ENCODE data around the gene DLGAP1.
A peak's percentile ranks its signal among the peaks of the same experiment; 100 is the strongest.

DLGAP1 gene

DNA sequence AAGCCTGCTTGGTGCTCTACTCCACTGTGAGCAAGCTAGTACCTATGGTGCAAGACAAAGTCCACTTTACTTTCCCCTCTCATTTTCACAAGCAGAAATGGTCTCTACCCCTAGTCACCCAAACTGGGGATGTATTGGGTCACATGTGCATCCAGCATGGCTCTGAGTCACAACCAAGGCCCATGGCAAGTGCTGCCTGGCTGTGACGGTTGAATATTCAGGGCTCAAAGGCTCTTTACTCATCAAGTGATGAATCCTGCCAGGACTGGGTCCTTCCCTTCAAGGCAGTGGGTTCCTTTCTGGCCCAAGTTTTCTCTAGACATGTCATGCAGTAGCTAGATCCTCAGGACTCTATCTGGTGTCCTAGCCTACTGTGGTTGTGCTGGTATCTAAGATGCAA lies 311.5 kb downstream of the DLGAP1 start:
- no peak for DNase-seq

DNA sequence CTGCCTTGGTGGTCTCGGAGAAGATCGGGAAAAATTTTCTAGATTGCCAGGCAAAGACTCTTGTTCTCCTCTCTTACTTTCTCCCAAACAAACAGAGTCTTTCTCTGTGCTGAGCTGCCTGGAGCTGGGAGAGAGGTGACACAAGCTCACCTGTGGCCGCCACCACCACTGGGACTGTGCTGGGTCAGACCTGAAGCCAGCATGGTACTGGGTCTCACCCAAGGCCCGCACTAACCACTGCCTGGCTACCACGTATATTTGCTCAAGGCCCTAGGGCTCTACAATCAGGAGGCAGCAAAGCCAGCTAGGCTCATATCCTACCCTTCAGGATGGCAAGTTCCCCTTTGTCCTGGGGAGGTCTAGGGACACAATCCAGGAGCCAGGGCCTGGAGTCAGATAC lies 312.2 kb downstream of the DLGAP1 start:
- DNase-seq = no peak

DNA sequence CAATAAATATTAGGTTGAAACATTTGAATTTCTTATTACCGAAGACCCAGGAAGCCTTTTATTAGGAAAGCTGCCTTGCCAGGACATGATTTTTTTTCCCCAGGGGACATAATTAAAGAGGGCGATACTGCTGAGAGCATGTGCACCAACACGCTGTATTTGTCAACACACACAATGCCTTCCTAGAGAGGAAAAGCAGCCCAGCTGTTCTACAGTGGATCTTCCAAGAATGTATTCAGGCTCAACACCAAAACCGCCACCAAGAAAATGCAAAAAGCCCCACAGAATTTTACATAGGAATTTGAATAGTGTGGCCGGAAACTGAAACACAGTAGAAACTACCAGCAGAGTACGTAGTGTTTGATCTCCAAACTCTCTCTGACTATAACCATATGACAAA lies 320.4 kb downstream of the DLGAP1 start:
- no peak for DNase-seq

DNA sequence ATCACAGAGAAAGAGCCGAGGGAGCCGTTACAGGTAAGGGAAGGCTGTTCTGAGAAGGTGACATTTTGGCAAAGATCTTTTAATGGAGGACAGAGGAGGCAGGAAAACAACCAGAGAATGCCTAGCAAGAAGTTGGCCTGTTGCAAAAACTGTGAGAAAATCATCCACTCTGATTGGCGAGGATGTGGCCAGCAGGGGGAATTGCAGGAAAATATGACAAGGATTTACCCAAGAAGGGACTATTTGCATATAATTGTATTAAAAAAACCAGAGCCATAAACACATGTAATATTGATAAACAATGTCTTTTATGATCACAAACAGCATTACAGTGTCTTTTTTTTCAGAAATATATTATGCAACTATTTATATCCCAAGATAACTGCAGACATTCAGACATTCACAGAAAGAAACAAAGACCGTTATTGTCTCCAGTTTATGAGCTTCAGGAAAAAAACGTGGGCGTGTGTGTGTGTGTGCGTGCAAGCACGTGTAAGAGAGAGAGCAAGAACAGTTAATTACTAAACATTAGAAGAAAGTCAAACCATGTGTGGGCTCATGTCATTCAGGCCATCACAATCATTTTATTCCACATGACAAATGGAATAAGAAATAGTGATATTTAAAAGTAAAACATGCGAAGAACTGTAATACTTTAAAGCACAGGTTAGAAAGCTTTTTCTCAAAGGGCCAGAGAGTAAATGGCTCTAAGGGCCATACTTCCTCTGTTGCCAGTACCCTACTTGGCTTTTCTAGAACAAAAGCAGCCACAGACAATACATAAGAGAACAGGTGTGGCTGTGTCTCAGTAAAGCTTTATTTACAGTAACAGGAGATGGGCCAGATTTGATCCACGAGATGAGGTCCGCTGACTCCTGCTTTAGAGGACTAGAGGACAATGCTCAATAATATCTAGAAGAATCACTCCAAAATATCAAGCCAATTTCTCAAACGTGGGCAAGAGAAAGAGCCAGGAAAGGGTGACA lies 324.1 kb downstream of the DLGAP1 start:
- no peak for DNase-seq

DNA sequence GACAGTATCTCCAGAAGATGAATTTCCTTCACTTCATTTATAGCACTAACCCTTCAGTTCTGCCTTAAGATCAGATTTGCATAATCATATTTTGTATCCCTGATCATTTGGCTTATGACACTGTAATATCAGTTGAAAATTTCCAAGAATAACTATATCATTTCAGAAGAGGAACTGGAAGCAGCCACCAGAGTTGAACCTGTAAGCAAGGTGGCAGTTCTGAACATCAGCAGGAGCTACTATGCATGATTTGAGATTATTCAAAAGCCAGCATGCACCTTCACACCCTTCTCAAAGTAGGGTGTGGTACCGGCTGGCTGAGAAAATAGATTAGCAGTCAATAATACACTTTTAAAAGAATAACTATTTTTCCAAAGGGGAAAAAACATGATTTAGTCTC lies 328.2 kb downstream of the DLGAP1 start:
- no peak for DNase-seq

DNA sequence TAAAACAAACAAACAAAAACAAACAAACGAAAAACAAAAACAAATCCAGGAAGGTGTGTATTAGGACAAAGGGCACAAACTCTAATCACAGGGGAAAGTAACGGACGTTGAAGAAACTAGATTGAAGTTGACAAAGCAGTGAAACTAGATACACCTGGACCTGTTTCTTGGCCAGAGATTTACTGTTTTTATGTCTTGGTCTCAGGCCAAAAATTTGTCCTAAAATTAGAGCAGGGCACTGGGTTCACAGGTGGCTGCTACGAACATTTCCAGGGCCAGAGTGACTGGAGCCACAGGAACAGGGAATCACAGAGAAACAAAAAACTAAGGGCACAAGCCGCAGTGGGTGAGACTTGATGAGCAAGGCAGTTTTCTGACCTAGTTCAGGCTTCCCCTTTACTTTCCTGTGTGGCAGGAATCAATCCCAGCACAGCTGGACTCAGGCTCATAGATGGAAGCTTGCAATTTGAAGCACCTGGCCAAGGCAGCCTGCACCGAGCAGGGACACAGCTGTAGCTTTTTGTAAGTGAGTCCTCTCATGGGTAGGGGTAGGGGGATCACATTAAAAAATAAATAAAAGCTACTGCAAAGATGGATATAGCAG lies 329.4 kb downstream of the DLGAP1 start:
- no peak for DNase-seq

DNA sequence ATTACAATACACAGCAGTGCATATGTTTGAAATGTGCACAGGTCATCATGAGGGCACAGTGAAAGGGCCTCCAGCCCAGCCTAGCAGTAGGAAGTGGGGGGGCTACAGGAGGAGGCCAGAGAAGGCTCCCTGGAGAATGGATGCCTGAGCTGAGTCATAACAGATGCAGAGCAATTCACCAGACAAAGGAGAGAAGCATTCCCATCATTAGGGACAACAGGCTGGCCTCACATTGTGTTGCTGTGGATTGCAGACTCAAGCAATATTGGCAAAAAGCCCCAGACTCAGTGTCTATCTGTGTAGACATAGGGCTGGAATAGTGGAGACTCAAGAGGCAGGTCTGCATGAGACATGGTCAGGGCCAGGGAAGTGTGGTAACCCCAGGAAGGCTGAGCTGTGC lies 329.9 kb downstream of the DLGAP1 start:
- no peak for DNase-seq

DNA sequence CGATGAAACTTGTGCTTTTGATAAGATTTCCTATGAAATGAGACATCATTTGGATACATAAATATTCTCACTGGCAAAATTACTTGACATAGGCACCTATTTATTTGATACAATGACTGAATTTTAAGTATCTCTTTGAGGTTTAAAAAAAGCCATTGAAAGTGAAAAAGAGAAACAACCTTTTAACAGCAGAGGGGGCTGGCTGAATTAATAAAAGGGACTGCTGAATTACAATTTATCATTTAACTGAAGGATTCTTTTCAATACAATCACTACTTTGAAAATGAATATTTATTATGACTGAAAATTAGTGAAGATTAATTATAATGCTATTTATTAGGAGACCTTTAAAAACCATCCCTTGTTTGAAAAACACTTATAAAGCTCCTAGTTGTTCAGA lies 335.3 kb downstream of the DLGAP1 start:
- no peak for DNase-seq

DNA sequence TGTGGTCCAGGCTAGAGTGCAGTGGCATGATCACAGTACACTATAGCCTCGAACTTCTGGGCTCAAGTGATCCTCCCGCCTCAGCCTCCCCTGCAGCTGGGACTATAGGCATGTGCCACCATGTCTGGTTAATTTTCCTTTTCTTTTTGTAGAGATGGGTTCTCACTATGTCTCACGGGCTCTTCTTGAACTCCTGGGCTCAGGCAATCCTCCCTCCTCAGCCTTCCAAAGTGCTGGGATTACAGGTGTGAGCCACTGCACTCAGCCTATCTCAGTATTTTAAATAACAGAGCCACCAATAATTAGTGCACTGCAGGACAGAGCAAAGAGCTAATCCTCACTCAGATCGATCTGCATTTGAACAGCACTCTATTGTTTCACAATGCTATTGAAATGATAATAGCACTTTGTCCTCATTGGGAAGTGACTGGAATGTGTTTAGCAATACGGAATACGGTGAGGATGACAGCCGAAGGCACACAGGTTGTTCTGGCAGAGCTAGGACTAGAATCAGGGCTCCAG lies 335.9 kb downstream of the DLGAP1 start:
- no peak for DNase-seq

DNA sequence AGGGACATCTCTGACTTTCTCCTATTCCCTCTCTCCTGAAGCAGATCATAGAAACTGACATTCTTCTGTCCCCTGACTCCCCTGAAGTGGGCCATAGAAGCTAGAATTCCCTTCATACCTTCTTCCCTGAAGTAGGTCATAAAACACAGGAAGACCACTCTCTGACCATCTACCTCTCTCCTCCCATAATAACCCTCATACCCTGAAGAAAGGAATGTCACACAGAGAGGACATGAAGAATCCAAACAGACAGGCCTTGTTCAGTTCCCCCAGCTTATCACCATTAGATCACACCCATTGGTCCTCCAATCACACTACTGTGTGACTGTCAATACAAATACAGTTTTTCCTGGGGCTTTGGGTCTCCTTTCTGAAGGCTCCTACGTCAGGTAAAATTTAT lies 347.1 kb downstream of the DLGAP1 start:
- no peak for DNase-seq

DNA sequence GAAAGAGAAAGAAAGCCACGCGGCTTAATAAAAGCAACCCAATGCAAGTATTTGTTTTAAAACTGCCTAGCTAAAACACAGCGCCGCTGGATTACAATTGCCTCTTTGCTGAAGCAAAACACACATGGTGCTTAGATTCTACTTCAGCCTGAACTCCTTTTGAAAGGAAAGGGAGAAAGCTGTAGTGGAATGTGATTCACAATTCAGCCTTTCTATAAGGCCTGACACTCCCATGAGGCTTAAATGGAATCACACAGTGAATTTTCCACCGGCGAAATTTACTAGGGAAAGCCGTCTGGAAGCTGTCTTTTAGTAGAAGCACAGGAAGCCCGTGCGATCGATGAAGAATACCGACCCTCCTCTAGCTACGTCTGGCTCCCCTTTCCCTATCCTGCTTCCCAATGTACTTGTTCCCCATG lies 348.0 kb downstream of the DLGAP1 start:
- DNase-seq = no peak

DNA sequence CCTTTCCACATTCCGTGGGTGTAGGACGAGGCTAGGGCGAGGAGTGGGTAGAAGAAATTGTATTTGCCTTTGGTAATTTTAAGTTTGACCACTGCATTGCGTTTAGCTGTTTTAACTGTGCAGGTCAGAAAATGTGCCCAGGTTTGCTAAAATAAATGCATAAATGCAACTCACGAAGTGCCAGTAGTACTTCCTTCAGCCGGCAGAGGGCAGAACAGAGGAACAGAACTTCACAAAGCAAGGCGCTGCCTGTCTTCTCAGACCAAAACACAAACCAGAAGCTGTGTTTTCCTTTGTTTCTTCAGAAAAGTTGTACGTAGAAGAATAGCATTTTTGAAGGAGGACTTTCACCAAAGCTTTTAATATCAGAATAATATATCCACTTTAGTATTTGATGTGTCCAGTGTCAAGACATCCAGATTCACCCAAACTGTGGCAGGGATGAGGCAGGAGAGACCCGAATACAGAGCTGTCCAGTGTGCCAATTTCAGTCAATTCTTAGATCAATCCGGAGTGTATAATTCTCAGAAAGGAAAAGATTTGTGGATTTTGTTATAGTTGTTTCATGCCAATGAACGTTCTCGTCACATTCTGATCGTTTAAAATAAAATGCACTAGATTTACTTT lies 348.6 kb downstream of the DLGAP1 start:
- DNase-seq = peak; percentile 4

DNA sequence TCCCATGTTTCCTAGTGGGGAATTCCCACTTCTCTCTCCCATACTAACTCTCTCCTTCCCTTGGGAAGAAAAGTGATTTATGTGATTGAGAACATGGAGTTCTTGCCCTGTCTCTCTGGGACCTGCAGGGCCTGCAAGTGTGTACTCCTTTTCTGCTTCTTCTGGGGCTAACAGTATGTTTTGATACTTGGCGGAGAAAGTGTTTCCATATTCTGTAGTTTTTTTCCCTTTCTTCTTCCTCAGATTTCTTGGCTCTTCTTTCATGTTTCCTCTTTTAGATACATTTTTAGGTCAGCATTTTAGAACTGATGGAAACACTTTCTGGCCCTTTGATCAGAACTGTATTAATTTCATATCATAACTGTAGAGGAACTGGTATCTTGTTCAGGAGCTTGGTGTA lies 352.2 kb downstream of the DLGAP1 start:
- no peak for DNase-seq

DNA sequence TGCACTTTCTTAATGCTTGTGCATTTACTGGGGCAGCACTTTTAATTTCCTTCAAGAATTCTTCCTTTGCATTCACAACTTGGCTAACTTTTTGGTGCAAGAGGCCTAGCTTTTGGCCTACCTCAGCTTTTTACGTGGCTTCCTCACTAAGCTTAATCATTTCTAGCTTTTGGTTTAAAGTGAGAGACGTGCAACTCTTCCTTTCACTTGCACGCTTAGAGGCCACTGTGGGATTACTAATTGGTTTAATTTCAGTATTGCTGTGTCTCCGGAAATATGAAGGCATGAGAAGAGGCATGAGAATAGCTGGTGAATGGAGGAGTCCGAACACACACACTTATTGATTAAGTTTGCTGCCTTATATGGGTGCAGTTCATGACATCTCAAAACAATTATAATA lies 354.1 kb downstream of the DLGAP1 start:
- DNase-seq = no peak

DNA sequence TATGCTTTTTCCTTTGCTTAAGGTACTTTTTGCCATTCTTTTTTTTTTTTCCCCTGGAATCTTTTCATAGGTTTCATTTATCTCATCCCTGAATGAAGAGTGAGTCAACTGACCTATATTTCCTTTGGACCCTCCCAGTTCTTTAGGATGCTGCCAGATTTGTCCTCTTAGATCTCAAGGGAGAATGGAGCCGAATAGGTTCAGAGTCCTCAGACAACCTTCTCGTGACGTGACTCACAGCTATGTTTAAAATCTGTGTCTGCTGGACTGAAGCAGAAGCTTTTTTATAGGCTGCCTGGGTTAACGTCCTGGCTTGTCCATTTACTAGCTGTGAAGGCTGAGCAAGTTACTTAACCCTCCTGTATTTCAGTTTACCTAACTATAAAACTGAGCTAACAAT lies 358.6 kb downstream of the DLGAP1 start:
- no peak for DNase-seq

DNA sequence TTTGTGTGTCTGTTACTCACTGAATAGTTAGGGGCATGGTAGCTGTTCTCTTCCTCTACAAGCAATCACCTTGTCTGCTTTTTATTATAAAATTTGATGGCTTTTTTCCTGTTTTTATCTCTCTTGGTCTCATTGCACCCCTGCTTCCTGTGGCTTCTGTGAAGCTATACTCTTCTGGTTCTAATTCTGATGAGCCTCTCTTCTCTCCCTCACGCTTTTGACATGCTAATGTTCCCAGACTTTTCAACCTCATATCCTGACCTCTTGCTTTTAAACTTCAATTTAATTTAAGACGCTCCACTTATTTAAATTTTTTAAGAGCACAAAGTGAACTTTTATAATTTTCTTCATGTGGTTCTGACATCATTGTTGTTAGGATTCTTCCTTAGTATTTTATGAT lies 361.4 kb downstream of the DLGAP1 start:
- DNase-seq = no peak

DNA sequence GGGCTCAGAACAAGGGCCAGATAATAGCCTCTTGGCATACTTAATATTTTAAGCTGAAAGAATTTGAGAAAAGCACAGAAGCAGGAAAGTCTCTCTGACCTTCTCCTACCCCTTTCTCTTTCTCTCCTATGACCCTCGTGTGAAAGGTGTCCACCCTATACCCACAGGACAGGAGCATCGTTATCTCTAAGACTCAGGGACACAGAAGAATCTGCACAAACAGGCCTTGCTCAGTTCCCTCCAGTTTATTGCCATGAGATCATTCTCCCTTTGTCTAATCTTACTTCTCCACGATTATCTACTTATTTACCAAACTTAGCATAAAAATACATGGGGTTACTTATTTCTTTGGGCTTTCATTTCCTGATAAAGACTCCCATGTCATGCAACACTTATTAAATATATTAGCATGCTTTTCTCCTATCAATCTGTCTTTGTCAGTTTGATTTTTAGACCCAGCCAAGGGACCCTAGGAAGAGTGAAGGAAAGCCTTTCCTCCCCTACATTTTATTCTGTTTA lies 370.7 kb downstream of the DLGAP1 start:
- DNase-seq = no peak

DNA sequence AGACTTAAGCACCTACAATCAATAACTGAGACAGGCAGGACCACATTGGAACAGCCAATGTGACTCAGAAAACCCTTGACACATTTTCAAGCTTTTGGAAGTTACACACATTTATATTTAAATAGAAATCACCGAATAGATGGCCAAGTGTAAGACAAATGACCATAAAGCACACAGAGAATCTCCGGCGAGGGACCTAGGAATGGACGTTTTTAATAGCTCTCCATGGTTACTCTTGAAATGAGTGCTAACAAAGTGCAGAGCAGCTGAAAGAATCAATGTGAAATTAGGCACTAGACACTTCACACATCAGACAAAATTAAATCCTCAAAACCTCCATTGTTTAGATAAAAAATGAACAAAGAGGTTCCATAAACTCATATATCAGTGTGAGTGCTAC lies 376.9 kb downstream of the DLGAP1 start:
- DNase-seq = no peak

DNA sequence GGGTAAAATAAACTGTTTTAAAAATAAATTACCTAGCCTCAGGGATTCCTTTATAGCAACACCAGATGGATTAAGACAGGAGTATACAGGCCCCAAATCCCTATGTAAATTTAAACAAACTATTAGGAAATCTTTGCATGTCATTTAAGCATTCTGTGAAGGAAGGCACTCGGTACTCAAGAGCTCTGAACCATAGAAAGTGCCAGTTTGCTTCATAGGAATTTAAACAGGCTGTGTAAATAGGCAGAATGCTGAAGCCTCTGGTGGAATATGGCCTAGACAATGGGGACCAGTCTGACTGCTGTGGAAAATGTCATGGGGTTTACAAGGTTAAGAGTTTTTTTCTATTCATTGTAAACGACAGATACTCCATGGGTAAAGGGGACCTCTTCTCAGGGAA lies 377.4 kb downstream of the DLGAP1 start:
- no peak for DNase-seq

DNA sequence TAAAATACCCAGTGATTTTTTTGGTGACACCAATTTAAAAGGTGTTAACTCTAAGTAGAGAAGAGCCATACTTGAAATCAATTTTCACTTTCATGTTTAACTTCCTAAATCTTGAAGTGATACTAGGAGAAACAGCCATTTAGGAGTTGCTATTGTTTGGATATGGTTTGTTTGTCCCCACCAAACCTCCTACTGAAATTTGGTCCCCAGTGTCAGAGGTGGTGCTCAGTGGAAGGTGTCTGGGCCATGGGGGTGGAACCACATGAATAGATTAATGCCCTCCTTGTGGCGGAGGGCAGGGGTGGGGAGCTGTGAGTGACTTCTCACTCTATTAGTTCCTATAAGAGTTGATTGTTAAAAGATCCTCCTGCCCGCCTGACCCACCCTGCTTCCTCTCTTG lies 377.9 kb downstream of the DLGAP1 start:
- no peak for DNase-seq

DNA sequence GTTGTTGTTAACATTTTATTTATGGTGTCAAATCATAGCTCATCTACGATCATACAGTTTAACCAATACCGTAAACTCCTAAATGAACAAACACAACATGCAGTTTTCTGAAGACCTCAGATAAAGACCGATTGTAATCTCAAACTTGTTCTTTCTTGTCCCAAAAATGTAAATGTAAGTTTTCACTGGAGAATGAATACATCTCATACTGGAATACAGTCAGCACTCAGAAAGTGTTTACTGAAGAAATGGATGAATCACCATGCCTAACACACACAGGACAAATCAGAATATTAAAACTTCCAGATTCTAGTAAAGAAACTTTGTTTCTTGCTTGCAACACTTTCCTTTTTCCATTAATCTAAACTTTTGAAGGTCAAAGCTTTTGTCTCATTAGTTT lies 380.5 kb downstream of the DLGAP1 start:
- DNase-seq = no peak

DNA sequence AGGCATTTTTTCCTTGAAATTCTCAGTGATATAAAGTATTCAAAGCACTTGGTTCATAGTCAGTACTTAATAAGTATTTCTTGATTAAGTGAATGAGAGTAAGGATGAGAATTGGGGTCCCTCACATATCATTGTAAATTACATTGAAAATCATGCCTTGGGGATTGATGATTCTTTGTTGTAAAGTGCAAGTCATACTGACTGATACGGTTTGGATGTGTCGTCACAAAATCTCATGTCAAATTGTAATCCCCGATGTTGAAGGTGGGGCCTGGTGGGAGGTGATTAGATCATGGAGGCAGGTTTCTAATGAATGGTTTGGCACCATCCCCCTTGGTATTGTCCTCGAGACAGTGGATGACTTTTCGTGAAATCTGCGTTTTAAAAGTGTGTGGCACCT lies 385.9 kb downstream of the DLGAP1 start:
- no peak for DNase-seq

DNA sequence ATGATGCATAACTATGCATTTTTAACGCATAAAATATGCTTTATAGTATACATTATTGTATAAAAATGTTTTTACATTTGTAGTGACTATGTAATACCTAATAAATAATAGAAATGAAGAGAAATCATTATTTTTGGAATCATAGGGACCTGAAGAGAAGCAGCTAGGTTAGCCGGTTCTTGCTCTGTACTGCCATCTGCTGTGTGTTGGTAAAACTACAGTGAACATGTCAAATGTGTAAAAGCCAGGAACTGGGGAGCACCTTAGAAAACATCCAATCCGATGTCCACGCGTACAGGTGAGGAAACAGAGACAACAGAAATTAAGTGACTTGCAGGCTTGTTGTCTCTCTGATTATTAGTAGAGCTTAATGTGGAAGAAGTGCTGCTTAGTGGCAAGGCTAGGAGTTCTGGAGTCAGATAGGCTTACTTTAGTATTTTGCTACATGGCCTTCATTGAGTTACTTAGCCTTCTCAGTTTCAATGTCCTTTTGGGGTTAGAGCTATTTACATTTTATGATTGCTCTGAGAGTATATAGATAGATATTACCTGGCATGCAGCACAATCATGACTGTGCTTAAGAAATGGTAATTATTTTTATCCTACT lies 386.5 kb downstream of the DLGAP1 start:
- peak; percentile 11 for DNase-seq

Data from NCI-H1417 treated with DMSO at 0.1 percent for 48 hours (cell line).